Prostate gland (tissue), 2 donors: ENCODE data around the gene DES.

ENCODE experiments used
- CTCF ChIP-seq, 4 experiments: fragments of 200-600 bp in 2 of 4; fragments of 450-650 bp in 2 of 4; sonication (generic) in 2 of 4; IDR thresholded peaks; 1 replicate in 3 of 4; 2 replicates in 1 of 4; pipeline ENCODE4 v1.5.1; 2016 to 2019; ENCODE audit warnings: antibody characterized with exemption in 4 of 4, mild to moderate bottlenecking in 2 of 4, moderate library complexity in 2 of 4
- POLR2A ChIP-seq: fragments of 450-650 bp; IDR thresholded peaks from one replicate; pipeline ENCODE4 v1.6.1; 2016; ENCODE audit warnings: antibody characterized with exemption, mild to moderate bottlenecking
- POLR2AphosphoS5 ChIP-seq: sonication (generic); formaldehyde crosslinking; IDR thresholded peaks from one replicate; pipeline ENCODE4 v1.6.1; 2017; ENCODE audit warnings: antibody characterized with exemption

- TF ChIP-seq POLR2AphosphoS5 (no peak), CTCF (IDR thresholded peaks at IDR 0.05) (no peak), POLR2A (no peak)
These were observed 17.5 kb downstream of the DES start for GRCh38 chr2:219435701-219436100.
